ENCODE measurements around the gene ARID4A. TPM values are rescaled to one million over a fixed set of nuclear protein-coding genes. Genes with fewer than 3 reads are reported as not detected.

Gene ARID4A
- total RNA-seq, 1 donor from 2014 or later: 14.2 TPM

GRCh38 chr14:58270628-58271027 is 27.7 kb upstream of the ARID4A start:
- peaks cover 78% of the 10 kb centered on the region for H3K36me3 ChIP-seq
- peaks cover 54% of the 10 kb centered on the region for H3K4me1 ChIP-seq
- no peaks in the 10 kb centered on the region for H3K9me3 ChIP-seq (replicated peaks)
- DNase-seq: no peak
- intact Hi-C loops (cut with micrococcal nuclease): no loop called here
- peak overlapping the region; percentile 72 for H3K27ac ChIP-seq (replicated peaks)
- no peak for TF ChIP-seq CTCF (IDR thresholded peaks at IDR 0.05; ENCODE audit: borderline replicate concordance)
- H3K4me3 ChIP-seq: no peak overlapping the region
- no peaks in the 10 kb centered on the region for H3K27me3 ChIP-seq (ENCODE audit: low read depth)

- Histone ChIP-seq H3K27me3 (ENCODE audit: low read depth) (no peaks in the 10 kb centered on the region), H3K4me3 (peak overlapping the region; percentile 19), H3K9me3 (replicated peaks) (no peaks in the 10 kb centered on the region), H3K27ac (replicated peaks) (peak overlapping the region; percentile 72), H3K36me3 (peaks cover 69% of the 10 kb centered on the region), H3K4me1 (peaks cover 68% of the 10 kb centered on the region)
- no peak for DNase-seq
- peak; percentile 55 for TF ChIP-seq CTCF (IDR thresholded peaks at IDR 0.05; ENCODE audit: borderline replicate concordance)
- intact Hi-C loops (cut with micrococcal nuclease): no loop called here
These were observed 25.6 kb upstream of the ARID4A start for GRCh38 chr14:58272588-58273372.

- TF ChIP-seq CTCF (IDR thresholded peaks at IDR 0.05; ENCODE audit: borderline replicate concordance): no peak
- Histone ChIP-seq H3K4me1 (peaks cover 74% of the 10 kb centered on the region), H3K27ac (replicated peaks) (peak overlapping the region; percentile 4), H3K9me3 (replicated peaks) (no peaks in the 10 kb centered on the region), H3K27me3 (ENCODE audit: low read depth) (no peaks in the 10 kb centered on the region), H3K4me3 (no peak overlapping the region), H3K36me3 (peaks cover 67% of the 10 kb centered on the region)
- DNase-seq: no peak
- intact Hi-C loops (cut with micrococcal nuclease): no loop called here
These were observed 23.5 kb upstream of the ARID4A start for GRCh38 chr14:58274881-58275280.

- intact Hi-C loops (cut with micrococcal nuclease): no loop called here
- peak overlapping the region; percentile 4 for H3K27ac ChIP-seq (replicated peaks)
These were observed 22.7 kb upstream of the ARID4A start for GRCh38 chr14:58275527-58276190.

GRCh38 chr14:58276208-58276607 is 22.1 kb upstream of the ARID4A start:
- DNase-seq: no peak
- Histone ChIP-seq H3K4me1 (peaks cover 74% of the 10 kb centered on the region), H3K4me3 (no peak overlapping the region), H3K27ac (replicated peaks) (peak overlapping the region; percentile 4), H3K9me3 (replicated peaks) (no peaks in the 10 kb centered on the region), H3K36me3 (peaks cover 57% of the 10 kb centered on the region), H3K27me3 (ENCODE audit: low read depth) (no peaks in the 10 kb centered on the region)
- TF ChIP-seq CTCF (IDR thresholded peaks at IDR 0.05; ENCODE audit: borderline replicate concordance): no peak
- intact Hi-C loops (cut with micrococcal nuclease): no loop called here

More at GRCh38 chr14:58275527-58276190, 22.7 kb upstream of the ARID4A start:
- peaks cover 63% of the 10 kb centered on the region for H3K36me3 ChIP-seq
- no peaks in the 10 kb centered on the region for H3K27me3 ChIP-seq (ENCODE audit: low read depth)
- H3K4me3 ChIP-seq: no peak overlapping the region
- TF ChIP-seq CTCF (IDR thresholded peaks at IDR 0.05; ENCODE audit: borderline replicate concordance): no peak
- no peak for DNase-seq
- no peaks in the 10 kb centered on the region for H3K9me3 ChIP-seq (replicated peaks)
- H3K4me1 ChIP-seq: peaks cover 74% of the 10 kb centered on the region

Data from left ventricle myocardium inferior (tissue), 1 donor.